ENCODE measurements around the gene ZFP42. TPM values are rescaled to one million over a fixed set of nuclear protein-coding genes. Genes with fewer than 3 reads are reported as not detected.

The ZFP42 gene
- total RNA-seq, 1 experiment from 2014 or later, result 0.05 TPM

- intact Hi-C loops (cut with micrococcal nuclease; ENCODE audit: unreplicated experiment) (no loop called here), in situ Hi-C loops (cut with HindIII; ENCODE audit: low pct_unique_long_range_greater_than_20kb, low sequenced_read_pairs) (no loop called here)
- TF ChIP-seq TCF7L2 (IDR thresholded peaks at IDR 0.05; ENCODE audit: low read depth, low read length) (no peak), POLR2AphosphoS5 (IDR thresholded peaks at IDR 0.05; ENCODE audit: low read depth, low read length) (no peak), REST (IDR thresholded peaks at IDR 0.05; ENCODE audit: insufficient read depth in 1 of 2, low read depth in 2 of 2, low read length in 1 of 2) (no peak), SIN3A (IDR thresholded peaks at IDR 0.05; ENCODE audit: borderline replicate concordance, insufficient read depth, low read depth, low read length) (no peak), CTCF (IDR thresholded peaks at IDR 0.05) (no peak)
- no peak for ATAC-seq
- CTCF ChIA-PET, result no interaction called here
- H3K4me1 ChIP-seq (ENCODE audit: control insufficient read depth, insufficient read depth, low read length), result no peaks in the 10 kb centered on the region
- no peak overlapping the region for H3K4me3 ChIP-seq (ENCODE audit: low read depth in 2 of 2, low read length in 2 of 2)
- POLR2A ChIA-PET, result no interaction called here
- no TSS peak for BruUV-seq (replicated peaks)
- no peaks in the 10 kb centered on the region for H3K36me3 ChIP-seq (ENCODE audit: control insufficient read depth, insufficient read depth, low read length)
- no peak for DNase-seq (ENCODE audit: low read depth, low spot score)
- H3K27me3 ChIP-seq (ENCODE audit: control insufficient read depth, insufficient read depth, low read length), result no peaks in the 10 kb centered on the region
- no peaks in the 10 kb centered on the region for H3K9me3 ChIP-seq (ENCODE audit: control insufficient read depth, insufficient read depth, low read depth, low read length)
- H3K27ac ChIP-seq (ENCODE audit: low read length), result no peak overlapping the region
Observed at GRCh38 chr4:188037003-188037713, 41.6 kb downstream of the ZFP42 start.

- Histone ChIP-seq H3K4me1 (ENCODE audit: control insufficient read depth, insufficient read depth, low read length) (no peaks in the 10 kb centered on the region), H3K27ac (ENCODE audit: low read length) (no peak overlapping the region), H3K4me3 (ENCODE audit: low read depth in 2 of 2, low read length in 2 of 2) (no peak overlapping the region), H3K9me3 (ENCODE audit: control insufficient read depth, insufficient read depth, low read depth, low read length) (no peaks in the 10 kb centered on the region), H3K36me3 (ENCODE audit: control insufficient read depth, insufficient read depth, low read length) (no peaks in the 10 kb centered on the region), H3K27me3 (ENCODE audit: control insufficient read depth, insufficient read depth, low read length) (no peaks in the 10 kb centered on the region)
- DNase-seq (ENCODE audit: low read depth, low spot score) (no peak), ATAC-seq (no peak)
- CTCF ChIA-PET, result no interaction called here
- TF ChIP-seq TCF7L2 (IDR thresholded peaks at IDR 0.05; ENCODE audit: low read depth, low read length), result no peak
- no peak for TF ChIP-seq CTCF (IDR thresholded peaks at IDR 0.05)
- no peak for TF ChIP-seq SIN3A (IDR thresholded peaks at IDR 0.05; ENCODE audit: borderline replicate concordance, insufficient read depth, low read depth, low read length)
- TF ChIP-seq POLR2AphosphoS5 (IDR thresholded peaks at IDR 0.05; ENCODE audit: low read depth, low read length), result no peak
- TF ChIP-seq REST (IDR thresholded peaks at IDR 0.05; ENCODE audit: insufficient read depth in 1 of 2, low read depth in 2 of 2, low read length in 1 of 2), result no peak
- intact Hi-C loops (cut with micrococcal nuclease; ENCODE audit: unreplicated experiment), result no loop called here
- in situ Hi-C loops (cut with HindIII; ENCODE audit: low pct_unique_long_range_greater_than_20kb, low sequenced_read_pairs), result no loop called here
- BruUV-seq (replicated peaks), result no TSS peak
- POLR2A ChIA-PET, result no interaction called here
Observed at GRCh38 chr4:188041721-188042120, 46.1 kb downstream of the ZFP42 start.

Measured in Panc1 (cell line).